NCI-H2081 treated with DMSO at 0.1 percent for 48 hours (cell line): Measurements from ENCODE around the gene PTPRA.
"Not testable (repeated sequence)": the region's sequence is repeated elsewhere in the genome, so short reads cannot be mapped to it uniquely, and the experiment has no call there.

Source experiments
- DNase-seq: peaks from one replicate; lab custom pipeline; 2025; lab: John Stamatoyannopoulos, UW

The PTPRA gene

GRCh38 chr20:2889797-2890196, 16.5 kb downstream of the PTPRA start:
- no peak for DNase-seq

- no peak for DNase-seq
Observed at GRCh38 chr20:2890742-2891141, 17.5 kb downstream of the PTPRA start.

DNA sequence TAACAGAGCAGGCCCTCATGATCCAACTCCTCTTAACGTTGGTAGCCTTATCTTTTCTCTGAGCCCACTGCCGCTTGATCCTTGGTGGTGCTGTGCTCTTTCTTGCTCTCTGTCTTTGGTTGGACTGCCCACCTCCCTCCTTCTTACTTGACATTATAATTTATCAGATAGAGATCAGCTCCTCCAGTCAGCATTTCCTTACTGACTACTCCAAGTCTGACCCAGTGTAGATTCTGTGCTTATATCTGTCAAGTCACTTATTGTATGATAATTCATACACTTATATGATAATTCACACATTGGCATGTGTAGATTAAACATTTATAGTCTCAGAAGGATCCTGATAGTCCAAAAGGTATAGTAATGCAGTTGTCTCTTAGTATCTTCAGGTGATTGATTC, 18.1 kb downstream of the PTPRA start:
- no peak for DNase-seq

GRCh38 chr20:2892376-2892775, 19.1 kb downstream of the PTPRA start:
- DNase-seq: no peak

DNA sequence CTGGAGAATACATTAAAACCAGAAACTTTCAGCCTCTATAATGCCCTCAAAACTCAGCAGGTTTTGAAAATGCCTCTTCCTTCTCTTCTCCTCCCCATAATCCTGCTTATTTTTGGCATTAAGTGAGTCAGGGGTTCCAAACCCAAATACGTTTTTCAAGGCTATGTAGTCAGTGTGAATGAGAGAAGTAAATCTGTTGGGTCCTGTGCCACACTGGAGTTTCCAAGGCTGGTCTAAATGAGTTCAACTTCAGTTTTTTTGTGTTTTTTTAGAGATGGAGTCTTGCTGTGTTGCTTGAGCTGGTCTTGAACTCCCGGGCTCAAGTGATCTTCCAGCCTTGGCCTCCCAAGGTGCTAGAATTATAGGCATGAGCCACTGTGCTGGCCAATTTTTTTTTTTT, 20.9 kb downstream of the PTPRA start:
- DNase-seq: no peak

DNA sequence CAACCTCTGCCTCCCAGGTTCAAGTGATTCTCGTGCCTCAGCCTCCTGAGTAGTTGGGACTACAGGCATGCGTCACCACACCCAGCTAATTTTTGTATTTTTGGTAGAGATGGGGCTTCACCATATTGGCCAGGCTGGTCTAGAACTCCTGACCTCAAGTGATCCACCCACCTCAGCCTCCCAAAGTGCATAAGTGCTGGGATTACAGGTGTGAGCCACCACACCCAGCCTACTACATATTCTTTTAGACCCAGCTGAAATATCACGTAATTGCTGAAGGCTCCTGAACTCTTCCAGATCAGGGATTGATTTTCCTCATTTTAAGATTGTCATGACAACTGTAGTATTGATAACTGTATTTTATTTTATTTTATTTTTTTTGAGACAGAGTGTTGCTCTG, 21.9 kb downstream of the PTPRA start:
- DNase-seq: not testable (repeated sequence)

DNA sequence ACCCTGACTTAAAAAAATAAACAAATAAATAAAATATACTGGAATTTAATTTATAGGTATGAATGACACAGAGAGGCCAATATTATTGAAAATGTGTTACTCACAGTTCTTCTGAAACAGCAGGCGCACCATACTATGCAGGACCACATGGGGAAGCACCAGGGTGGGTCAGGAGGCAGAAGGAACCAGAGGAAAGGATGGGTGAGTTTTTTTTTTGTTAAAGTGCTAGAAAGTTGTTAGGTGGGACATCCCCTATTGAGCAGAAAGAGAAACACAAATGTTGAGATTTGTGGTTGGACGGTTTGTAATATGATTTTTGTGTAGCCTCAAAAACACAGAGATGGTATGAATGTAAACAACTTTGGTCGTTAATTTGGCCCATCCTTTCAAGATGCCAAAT, 26.0 kb downstream of the PTPRA start:
- no peak for DNase-seq

GRCh38 chr20:2900845-2901592, 27.7 kb downstream of the PTPRA start:
- DNase-seq: no peak

GRCh38 chr20:2902291-2902690, 29.0 kb downstream of the PTPRA start:
- DNase-seq: no peak

- DNase-seq: no peak
Observed at GRCh38 chr20:2902818-2903217, 29.5 kb downstream of the PTPRA start.

GRCh38 chr20:2903686-2904085, 30.4 kb downstream of the PTPRA start:
- no peak for DNase-seq

DNA sequence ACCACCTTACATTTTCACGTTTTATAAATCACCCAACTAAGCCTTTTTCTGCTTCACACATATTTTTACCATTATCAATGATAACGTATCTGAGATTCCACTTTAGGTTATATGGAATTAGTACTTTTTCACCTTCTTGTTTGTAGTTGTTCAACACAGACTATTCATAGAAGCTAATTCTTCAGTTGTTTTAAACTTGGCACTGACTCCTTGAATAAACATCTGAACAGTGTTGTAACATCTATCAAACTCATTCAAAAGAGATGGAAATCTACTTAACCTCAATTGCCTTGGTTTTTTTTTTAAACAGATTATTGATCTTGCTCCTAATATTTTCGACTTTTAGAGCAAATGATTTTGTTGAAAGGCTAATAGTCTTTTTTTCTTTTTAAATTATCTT, 34.2 kb downstream of the PTPRA start:
- no peak for DNase-seq

- DNase-seq: no peak
Observed at GRCh38 chr20:2909953-2910352, 36.7 kb downstream of the PTPRA start.

GRCh38 chr20:2911200-2911599, 37.9 kb downstream of the PTPRA start:
- DNase-seq: no peak

DNA sequence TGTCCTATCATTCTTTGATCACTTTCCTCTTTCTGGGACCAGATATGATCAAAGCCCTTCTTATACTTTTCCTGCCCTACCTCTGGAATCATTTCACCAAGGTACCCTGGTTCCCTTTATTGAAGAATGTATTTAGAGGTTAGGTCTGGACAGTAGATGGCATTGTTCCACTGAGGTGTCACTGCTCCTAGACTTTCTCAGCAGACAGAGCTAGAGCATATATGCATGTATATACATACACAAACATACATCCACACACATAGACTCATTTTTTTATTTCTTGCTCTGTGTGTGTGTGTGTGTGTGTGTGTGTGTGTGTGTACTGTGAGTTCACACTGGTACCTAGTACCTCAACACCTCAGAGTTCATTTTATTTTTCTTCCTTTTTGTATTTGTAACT, 40.9 kb downstream of the PTPRA start:
- no peak for DNase-seq

GRCh38 chr20:2917266-2917665, 44.0 kb downstream of the PTPRA start:
- no peak for DNase-seq

DNA sequence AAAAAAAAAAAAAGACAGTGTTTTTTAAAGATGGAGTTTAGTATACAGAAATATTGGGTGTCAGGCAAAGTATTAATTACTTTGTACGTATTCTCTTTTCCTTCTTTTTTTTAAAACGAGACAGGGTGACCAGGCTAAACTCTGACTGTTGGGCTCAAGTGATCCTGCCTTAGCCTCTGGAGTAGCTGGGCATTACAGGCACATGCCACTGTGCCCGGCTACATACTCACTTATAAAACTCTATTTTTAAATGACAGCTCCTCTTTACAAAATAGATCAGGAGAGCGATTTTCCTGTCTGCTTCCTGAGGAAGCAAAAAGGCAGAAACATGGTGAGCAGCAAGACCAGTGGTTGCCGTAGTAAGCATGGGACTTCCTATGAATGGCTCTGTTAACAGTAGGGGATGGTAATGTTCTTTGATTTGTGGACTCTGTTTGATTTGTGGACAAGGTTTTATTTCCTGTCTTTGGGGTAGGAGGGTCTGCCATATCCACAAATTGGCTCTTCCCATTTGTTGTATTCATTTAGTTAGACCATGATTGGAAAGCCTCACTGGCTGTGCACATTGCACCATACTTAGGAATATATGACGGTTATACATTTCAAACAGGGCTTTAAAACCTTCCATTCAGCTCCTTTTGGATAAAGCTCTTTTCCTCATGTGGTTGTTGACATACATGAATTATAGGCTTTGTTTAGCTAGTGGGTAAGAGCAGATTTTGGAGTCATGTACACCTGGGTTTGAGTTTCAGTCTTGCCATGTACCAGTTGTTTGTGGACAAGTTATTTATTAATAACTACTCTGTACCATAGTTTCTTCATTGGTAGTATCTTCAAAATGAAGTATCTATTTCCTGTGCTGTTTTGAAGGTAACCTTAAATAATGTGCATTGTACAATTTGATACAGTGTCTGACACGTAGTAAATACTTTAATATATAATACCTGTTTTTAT, 45.1 kb downstream of the PTPRA start:
- no peak for DNase-seq

GRCh38 chr20:2919518-2920245, 46.4 kb downstream of the PTPRA start:
- no peak for DNase-seq

- no peak for DNase-seq
Observed at GRCh38 chr20:2920473-2920872, 47.2 kb downstream of the PTPRA start.

- no peak for DNase-seq
Observed at GRCh38 chr20:2921506-2921905, 48.2 kb downstream of the PTPRA start.

DNA sequence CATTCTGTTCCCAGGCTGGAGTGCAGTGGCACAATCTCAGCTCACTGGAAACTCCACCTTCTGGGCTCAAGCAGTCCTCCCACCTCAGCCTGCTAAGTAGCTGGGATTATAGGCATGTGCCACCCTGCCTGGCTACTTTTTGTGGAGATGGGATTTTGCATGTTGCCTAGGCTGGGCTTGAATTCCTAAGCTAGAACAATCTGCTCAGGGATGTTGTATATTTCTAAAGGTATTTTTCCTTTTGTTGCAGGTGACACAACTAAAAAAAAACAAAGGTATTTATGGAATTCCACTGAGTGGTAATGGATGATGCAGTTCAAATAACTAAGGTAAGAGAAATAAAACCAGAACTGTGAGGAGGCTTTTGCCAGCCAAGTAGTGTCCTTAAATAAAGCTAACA, 49.7 kb downstream of the PTPRA start:
- no peak for DNase-seq

DNA sequence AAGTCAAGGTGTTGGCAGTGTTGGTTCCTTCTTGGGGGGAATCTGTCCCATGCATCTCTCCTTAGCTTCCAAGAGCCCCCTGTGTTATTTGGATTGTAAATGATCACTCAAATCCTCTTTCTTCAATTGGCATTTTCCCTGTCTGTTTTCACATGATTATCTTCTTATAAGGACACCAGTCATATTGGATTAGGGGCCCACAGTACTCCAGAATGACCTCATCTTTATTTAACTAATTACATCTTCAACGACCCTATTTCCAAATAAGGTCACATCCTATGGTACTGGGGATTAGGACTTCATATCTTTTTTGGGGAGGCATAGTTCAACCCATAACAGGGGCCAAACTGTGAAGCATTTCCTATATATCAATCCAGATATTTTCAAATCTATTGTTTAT, 57.3 kb downstream of the PTPRA start:
- DNase-seq: no peak

DNA sequence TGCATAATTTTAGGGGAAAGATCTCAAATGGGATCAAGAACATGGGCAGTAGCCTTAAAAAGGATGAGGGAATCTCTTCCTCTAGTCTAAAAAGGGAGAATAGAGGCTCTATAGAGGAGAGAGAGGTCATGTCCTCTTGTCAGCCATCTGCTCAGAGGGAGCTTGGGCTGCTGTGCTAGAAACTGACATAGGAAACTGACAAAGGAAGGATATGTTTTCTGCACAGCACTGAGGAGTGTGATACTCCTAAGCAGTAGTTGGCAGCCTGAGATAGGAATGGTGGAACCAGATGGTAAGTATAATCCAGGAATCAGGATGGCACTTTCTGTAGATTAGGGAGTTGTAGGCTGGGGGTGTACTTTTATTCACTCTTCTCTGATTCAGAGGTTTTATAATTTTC, 59.2 kb downstream of the PTPRA start:
- no peak for DNase-seq
